SK-N-SH treated with all-trans-retinoic acid at 6 μM for 48 hours (cell line): ENCODE measurements around the gene RXRG.

Source experiments
- ARNTL ChIP-seq: fragments of 450-650 bp; formaldehyde crosslinking; IDR thresholded peaks from 2 replicates; pipeline ENCODE4 v1.5.0; 2020; ENCODE audit warnings: low read depth, mild to moderate bottlenecking, moderate library complexity, borderline replicate concordance
- BACH2 ChIP-seq: fragments of 250-450 bp; sonication (Bioruptor Pico); IDR thresholded peaks from 2 replicates; pipeline ENCODE4 v1.9.0; 2021; ENCODE audit warnings: mild to moderate bottlenecking, borderline replicate concordance
- CSDC2 ChIP-seq: fragments of 250-450 bp; sonication (Bioruptor Pico); IDR thresholded peaks from 2 replicates; pipeline ENCODE4 v1.5.0; 2020; ENCODE audit warnings: mild to moderate bottlenecking, moderate library complexity
- CSRNP3 ChIP-seq: fragments of 250-450 bp; sonication (Bioruptor Pico); IDR thresholded peaks from 2 replicates; pipeline ENCODE4 v1.5.1; 2021; ENCODE audit warnings: mild to moderate bottlenecking, moderate library complexity
- GLIS3 ChIP-seq: fragments of 250-450 bp; sonication (Bioruptor Pico); IDR thresholded peaks from 2 replicates; pipeline ENCODE4 v1.5.0; 2020; ENCODE audit warnings: mild to moderate bottlenecking, moderate library complexity
- OSR1 ChIP-seq: fragments of 250-450 bp; sonication (Bioruptor Pico); IDR thresholded peaks from 2 replicates; pipeline ENCODE4 v1.8.0; 2022; ENCODE audit warnings: moderate library complexity, mild to moderate bottlenecking, inconsistent platforms
- PATZ1 ChIP-seq: fragments of 250-450 bp; sonication (Bioruptor Pico); IDR thresholded peaks from 2 replicates; pipeline ENCODE4 v1.8.0; 2020; ENCODE audit warnings: mild to moderate bottlenecking, moderate library complexity, borderline replicate concordance
- POU6F1 ChIP-seq: fragments of 250-450 bp; sonication (Bioruptor Pico); IDR thresholded peaks from 2 replicates; pipeline ENCODE4 v1.8.0; 2021; ENCODE audit warnings: low read depth, mild to moderate bottlenecking, moderate library complexity, borderline replicate concordance
- PPARA ChIP-seq: fragments of 250-450 bp; sonication (Bioruptor Pico); IDR thresholded peaks from 2 replicates; pipeline ENCODE4 v1.5.0; 2020; ENCODE audit warnings: mild to moderate bottlenecking, borderline replicate concordance
- RARB ChIP-seq: fragments of 250-450 bp; sonication (Bioruptor Pico); IDR thresholded peaks from 2 replicates; pipeline ENCODE4 v1.8.0; 2021; ENCODE audit warnings: mild to moderate bottlenecking, moderate library complexity
- ZC3H10 ChIP-seq: fragments of 250-450 bp; sonication (Bioruptor Pico); IDR thresholded peaks from 2 replicates; pipeline ENCODE4 v1.5.1; 2021; ENCODE audit warnings: mild to moderate bottlenecking, moderate library complexity
- ZFP3 ChIP-seq: fragments of 250-450 bp; sonication (Bioruptor Pico); IDR thresholded peaks from 2 replicates; pipeline ENCODE4 v1.5.0; 2020; ENCODE audit warnings: mild to moderate bottlenecking, moderate library complexity
- ZFP30 ChIP-seq: fragments of 450-650 bp; formaldehyde crosslinking; IDR thresholded peaks from 2 replicates; pipeline ENCODE4 v1.5.0; 2022; ENCODE audit warnings: mild to moderate bottlenecking, moderate library complexity
- ZNF8 ChIP-seq: fragments of 450-650 bp; formaldehyde crosslinking; IDR thresholded peaks from 2 replicates; pipeline ENCODE4 v1.5.0; 2020; ENCODE audit warnings: mild to moderate bottlenecking, moderate library complexity

- TF ChIP-seq PPARA (CRISPR knock-in tag) = no peak
- no peak for TF ChIP-seq CSRNP3 (CRISPR knock-in tag)
- TF ChIP-seq ZC3H10 (CRISPR knock-in tag) = no peak
- no peak for TF ChIP-seq CSDC2
- no peak for TF ChIP-seq ARNTL (CRISPR knock-in tag)
- no peak for TF ChIP-seq RARB (CRISPR knock-in tag)
- TF ChIP-seq PATZ1 (CRISPR knock-in tag) = no peak
- TF ChIP-seq ZFP3 (CRISPR knock-in tag) = no peak
- no peak for TF ChIP-seq OSR1
- no peak for TF ChIP-seq GLIS3 (CRISPR knock-in tag)
- no peak for TF ChIP-seq ZFP30 (CRISPR knock-in tag)
- no peak for TF ChIP-seq BACH2
- no peak for TF ChIP-seq POU6F1 (CRISPR knock-in tag)
- no peak for TF ChIP-seq ZNF8
Measured at GRCh38 chr1:165395478-165395877, 49.4 kb downstream of the RXRG start.
